Colonic mucosa (tissue), 4 donors: ENCODE data around the gene LYSMD2. TPM values are rescaled to one million over a fixed set of nuclear protein-coding genes. Genes with fewer than 3 reads are reported as not detected.
"Not testable (repeated sequence)": the region's sequence is repeated elsewhere in the genome, so short reads cannot be mapped to it uniquely, and the experiment has no call there.

Experiments
- DNase-seq: peaks from one replicate; pipeline ENCODE4 v3.0.0-alpha.2; 2020
- H3K27ac ChIP-seq: fragments of 200-600 bp; one replicate; pipeline ENCODE4 v1.8.0; 2021
- H3K27me3 ChIP-seq: fragments of 200-600 bp; one replicate; pipeline ENCODE4 v1.8.0; 2021
- H3K36me3 ChIP-seq: fragments of 200-600 bp; one replicate; pipeline ENCODE4 v1.8.0; 2021
- H3K4me1 ChIP-seq: fragments of 200-600 bp; one replicate; pipeline ENCODE4 v1.8.0; 2021; ENCODE audit warnings: mild to moderate bottlenecking
- H3K4me3 ChIP-seq: fragments of 200-600 bp; one replicate; pipeline ENCODE4 v1.8.0; 2021
- H3K9ac ChIP-seq, 2 donors: one replicate each; pipeline ENCODE4 v1.7.0; 2013; ENCODE audit warnings: control low read depth in 2 of 2, low read depth in 2 of 2, low read length in 2 of 2
- H3K9me3 ChIP-seq: fragments of 200-600 bp; one replicate; pipeline ENCODE4 v1.8.0; 2021
- intact Hi-C: fragments of 100-400 bp; cut with DNase I; formaldehyde crosslinking; loops from one replicate; pipeline ENCODE4 v1.14.1; 2022
- total RNA-seq, 2 donors: library from RNA; stranded (reverse); fragmentation: NEBNext Ultra II Directional in 1 of 2; extraction: Animal tissue kit (Norgen Biotek cat#: 25700) in 1 of 2; gene quantifications; one replicate each; pipeline ENCODE4 v1.2.1, GENCODE V29; 2021
- TF ChIP-seq, protein P1 (sequence below): fragments of 200-600 bp; IDR thresholded peaks from one replicate; pipeline ENCODE4 v1.8.0; 2022; ENCODE audit warnings: antibody characterized with exemption, mild to moderate bottlenecking
- donor health status: healthy.
- donor health status: DM: no; HTN: no; CAD: no.
- donor health status: DM: no; HTN: no; CAD: no.

Gene LYSMD2, protein sequence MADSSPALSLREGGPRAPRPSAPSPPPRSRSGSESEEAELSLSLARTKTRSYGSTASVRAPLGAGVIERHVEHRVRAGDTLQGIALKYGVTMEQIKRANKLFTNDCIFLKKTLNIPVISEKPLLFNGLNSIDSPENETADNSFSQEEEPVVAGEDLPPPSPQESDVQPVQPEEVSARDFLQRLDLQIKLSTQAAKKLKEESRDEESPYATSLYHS
- 1 to 10 TPM; 7.1 to 7.8 TPM for total RNA-seq

DNA sequence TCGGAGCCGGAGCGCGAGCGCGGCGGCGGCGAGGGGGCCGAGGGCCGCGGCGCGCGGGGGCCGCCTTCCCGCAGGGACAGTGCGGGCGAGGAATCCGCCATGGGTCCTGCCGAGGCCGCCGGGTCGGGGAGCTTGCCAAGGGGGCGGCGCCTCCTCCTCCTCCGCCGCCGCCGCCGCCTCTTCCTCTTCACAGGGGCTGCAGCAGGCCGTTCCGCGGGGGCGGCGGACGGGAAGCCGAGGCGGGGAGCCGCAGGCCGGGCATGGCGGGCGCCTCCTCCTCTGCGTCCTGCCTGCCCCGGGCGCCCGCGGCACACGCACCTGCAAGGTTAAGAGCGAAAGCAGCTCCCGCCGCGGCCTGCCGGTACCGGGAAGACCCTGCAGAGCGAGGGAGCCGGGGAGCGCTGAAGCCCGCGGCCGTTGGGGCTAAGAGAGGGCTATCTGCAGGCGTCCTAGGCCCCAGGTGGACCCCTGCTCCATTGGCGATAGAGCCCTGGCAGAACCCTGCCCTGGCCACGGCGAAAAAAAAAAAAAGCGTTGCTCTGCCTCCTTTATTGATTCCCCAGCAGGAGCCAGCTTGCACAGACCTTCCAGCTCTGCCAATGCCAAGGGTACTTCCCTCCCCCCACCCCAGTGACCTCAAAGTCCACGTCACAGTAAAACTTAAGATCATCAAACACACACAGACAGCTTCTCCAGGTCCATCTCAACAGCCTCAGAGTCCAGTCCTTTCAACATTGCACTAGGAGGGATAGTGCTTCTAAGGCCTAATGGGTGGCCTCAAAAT, at the start of gene LYSMD2:
TSS of gene LYSMD2 (minus strand) at position 134 of the 784 bp plus-strand sequence. CDS start at position 101, 33 bp downstream.
- no peaks in the 10 kb centered on the region for H3K27me3 ChIP-seq
- TF ChIP-seq, protein P1, sequence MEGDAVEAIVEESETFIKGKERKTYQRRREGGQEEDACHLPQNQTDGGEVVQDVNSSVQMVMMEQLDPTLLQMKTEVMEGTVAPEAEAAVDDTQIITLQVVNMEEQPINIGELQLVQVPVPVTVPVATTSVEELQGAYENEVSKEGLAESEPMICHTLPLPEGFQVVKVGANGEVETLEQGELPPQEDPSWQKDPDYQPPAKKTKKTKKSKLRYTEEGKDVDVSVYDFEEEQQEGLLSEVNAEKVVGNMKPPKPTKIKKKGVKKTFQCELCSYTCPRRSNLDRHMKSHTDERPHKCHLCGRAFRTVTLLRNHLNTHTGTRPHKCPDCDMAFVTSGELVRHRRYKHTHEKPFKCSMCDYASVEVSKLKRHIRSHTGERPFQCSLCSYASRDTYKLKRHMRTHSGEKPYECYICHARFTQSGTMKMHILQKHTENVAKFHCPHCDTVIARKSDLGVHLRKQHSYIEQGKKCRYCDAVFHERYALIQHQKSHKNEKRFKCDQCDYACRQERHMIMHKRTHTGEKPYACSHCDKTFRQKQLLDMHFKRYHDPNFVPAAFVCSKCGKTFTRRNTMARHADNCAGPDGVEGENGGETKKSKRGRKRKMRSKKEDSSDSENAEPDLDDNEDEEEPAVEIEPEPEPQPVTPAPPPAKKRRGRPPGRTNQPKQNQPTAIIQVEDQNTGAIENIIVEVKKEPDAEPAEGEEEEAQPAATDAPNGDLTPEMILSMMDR, result no peak
- H3K9me3 ChIP-seq, result no peaks in the 10 kb centered on the region
- no peaks in the 10 kb centered on the region for H3K36me3 ChIP-seq
- peak within 1 kb of the TSS; percentile 72 to 90 for H3K9ac ChIP-seq
- H3K4me3 ChIP-seq, result peak within 1 kb of the TSS; percentile 70
- H3K27ac ChIP-seq, result peak within 1 kb of the TSS; percentile 75
- no peaks in the 10 kb centered on the region for H3K4me1 ChIP-seq
- intact Hi-C loops, result no loop called here
- peak; percentile 78 for DNase-seq

DNA sequence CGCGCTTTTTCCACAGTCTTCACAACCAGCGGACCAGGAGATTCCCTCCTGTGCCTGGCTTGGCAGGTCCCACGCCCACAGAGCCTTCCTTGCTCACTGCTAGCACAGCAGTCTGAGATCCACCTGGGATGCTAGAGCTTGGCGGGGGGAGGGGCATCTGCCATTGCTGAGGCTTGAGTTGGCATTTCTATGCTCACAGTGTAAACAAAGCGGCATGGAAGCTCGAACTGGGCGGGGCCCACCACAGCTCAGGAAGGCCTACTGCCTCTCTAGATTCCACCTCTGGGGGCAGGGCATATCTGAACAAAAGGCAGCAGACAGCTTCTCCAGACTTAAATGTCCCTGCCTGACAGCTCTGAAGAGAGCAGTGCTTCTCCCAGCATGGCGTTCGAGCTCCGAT, 49.7 kb upstream of the LYSMD2 start:
- H3K4me1 ChIP-seq, H3K4me3 ChIP-seq, H3K9me3 ChIP-seq, H3K9ac ChIP-seq, intact Hi-C loops, H3K27ac ChIP-seq, DNase-seq, H3K27me3 ChIP-seq, H3K36me3 ChIP-seq: not testable (repeated sequence)

DNA sequence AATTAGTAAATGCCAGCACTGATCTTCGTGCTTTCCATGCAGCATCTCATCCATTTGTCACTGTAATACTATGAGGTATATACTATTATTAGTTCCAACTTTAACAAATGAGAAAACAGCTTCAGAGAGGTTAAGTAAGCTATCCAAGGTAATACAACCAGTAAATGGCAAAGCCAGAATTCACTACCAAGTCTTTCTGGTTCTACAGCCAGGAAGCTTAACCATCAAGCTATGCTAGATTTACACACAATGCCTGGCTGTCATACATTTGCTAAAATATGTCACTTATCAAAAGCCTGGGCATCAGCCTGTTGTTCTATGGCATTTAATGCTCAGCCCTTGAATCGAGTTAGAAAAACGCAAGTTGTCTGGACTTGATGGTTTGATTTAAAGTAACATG, 46.5 kb upstream of the LYSMD2 start:
- no peak for DNase-seq
- intact Hi-C loops, result no loop called here
- TF ChIP-seq, protein P1, result no peak
- no peak overlapping the region for H3K9ac ChIP-seq
- no peaks in the 10 kb centered on the region for H3K27me3 ChIP-seq
- H3K36me3 ChIP-seq, result no peaks in the 10 kb centered on the region
- no peak overlapping the region for H3K27ac ChIP-seq
- no peaks in the 10 kb centered on the region for H3K9me3 ChIP-seq
- no peak overlapping the region for H3K4me3 ChIP-seq
- no peaks in the 10 kb centered on the region for H3K4me1 ChIP-seq

DNA sequence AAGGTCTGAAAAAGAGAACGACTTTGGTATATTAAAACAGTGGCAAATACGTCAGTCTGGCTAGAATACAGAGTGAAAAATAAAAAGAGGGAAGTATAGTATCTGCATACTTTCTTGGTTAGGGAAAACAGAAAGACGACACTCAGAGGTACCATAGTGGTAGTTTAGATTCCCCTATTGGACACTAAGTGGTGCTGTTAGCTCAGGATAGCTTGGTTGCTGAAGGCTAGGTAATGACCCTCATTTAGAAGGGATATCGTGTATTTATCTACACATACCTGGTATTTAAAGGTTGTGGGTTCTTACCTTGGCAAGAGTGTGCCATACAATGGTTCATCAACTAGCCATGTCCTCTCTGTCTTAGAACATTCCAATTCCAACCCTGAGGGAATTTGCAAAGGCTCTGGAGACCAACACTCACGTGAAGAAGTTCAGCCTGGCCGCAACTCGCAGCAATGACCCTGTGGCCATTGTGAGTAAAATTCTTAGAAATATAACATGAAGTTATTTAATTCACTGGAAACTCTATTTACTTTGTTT, 45.0 kb upstream of the LYSMD2 start:
- intact Hi-C loops, result no loop called here

DNA sequence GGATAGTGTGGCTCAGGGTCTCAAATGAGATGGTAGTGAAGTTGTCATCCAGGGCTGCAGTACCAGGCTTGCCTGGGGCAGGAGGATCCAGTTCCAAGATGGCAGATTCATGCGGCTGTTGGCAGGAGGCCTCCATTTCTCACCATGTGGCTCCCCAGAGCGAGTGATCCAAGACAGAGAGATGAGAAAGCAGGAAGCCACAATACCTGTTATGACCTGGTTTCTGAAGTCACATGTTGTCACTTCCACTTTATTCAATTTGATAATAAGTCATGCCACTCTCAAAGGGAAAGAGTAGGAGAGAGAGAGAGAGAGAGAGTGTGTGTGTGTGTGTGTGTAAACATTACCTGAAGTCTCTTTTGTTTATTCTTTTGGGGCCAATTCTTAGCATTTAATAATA, 44.1 kb upstream of the LYSMD2 start:
- H3K36me3 ChIP-seq, result no peaks in the 10 kb centered on the region
- no peak overlapping the region for H3K4me3 ChIP-seq
- H3K4me1 ChIP-seq, result no peaks in the 10 kb centered on the region
- H3K9me3 ChIP-seq, result no peaks in the 10 kb centered on the region
- H3K27ac ChIP-seq, result no peak overlapping the region
- no peak for DNase-seq
- intact Hi-C loops, result no loop called here
- no peak overlapping the region for H3K9ac ChIP-seq
- H3K27me3 ChIP-seq, result no peaks in the 10 kb centered on the region
- TF ChIP-seq, protein P1, result no peak

More for the DNA sequence above, 45.0 kb upstream of the LYSMD2 start:
- Histone ChIP-seq H3K4me1 (no peaks in the 10 kb centered on the region), H3K4me3 (no peak overlapping the region), H3K27ac (no peak overlapping the region), H3K9me3 (no peaks in the 10 kb centered on the region), H3K9ac (no peak overlapping the region), H3K36me3 (no peaks in the 10 kb centered on the region), H3K27me3 (no peaks in the 10 kb centered on the region)
- TF ChIP-seq, protein P1, result no peak
- DNase-seq, result no peak

DNA sequence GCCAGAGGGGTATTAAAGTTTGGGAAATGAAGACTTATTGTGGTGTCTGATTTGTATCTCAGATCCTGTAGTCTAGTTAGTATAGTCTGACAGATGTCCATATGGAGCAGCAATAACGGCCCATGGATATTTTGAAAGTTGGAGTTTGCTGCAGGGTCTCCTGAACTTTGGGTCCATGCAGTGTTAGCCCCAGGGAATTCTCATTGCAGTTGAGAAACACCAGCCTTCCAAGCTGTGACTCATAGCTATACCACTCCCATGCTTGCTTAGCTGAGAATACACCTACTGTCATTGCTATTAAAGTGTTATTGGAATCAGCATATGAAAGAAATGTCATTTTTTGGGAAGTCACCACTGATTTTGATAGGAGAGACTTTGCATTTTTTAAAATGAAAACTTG, 43.2 kb upstream of the LYSMD2 start:
- no peaks in the 10 kb centered on the region for H3K27me3 ChIP-seq
- TF ChIP-seq, protein P1, result no peak
- intact Hi-C loops, result no loop called here
- no peak overlapping the region for H3K4me3 ChIP-seq
- no peak overlapping the region for H3K9ac ChIP-seq
- DNase-seq, result no peak
- no peak overlapping the region for H3K27ac ChIP-seq
- no peaks in the 10 kb centered on the region for H3K9me3 ChIP-seq
- no peaks in the 10 kb centered on the region for H3K4me1 ChIP-seq
- no peaks in the 10 kb centered on the region for H3K36me3 ChIP-seq
